Coronary artery (tissue), 2 donors: ENCODE results near the gene RPS6KA2.
"Not testable (repeated sequence)": the region's sequence is repeated elsewhere in the genome, so short reads cannot be mapped to it uniquely, and the experiment has no call there.

Experiments
- DNase-seq: peaks from one replicate; pipeline ENCODE4 v3.0.0-alpha.2; 2017; ENCODE audit warnings: low spot score
- H3K27ac ChIP-seq, 2 donors: fragments of 200-600 bp; sonication (generic); one replicate each; pipeline ENCODE4 v1.5.1; 2016 to 2019
- H3K4me3 ChIP-seq: fragments of 200-600 bp; sonication (generic); 2 replicates; pipeline ENCODE4 v1.5.1; 2016; ENCODE audit warnings: mild to moderate bottlenecking, moderate library complexity
- TF ChIP-seq, protein P1 (sequence below): fragments of 200-600 bp; sonication (generic); IDR thresholded peaks from one replicate; pipeline ENCODE4 v1.5.1; 2019; ENCODE audit warnings: antibody characterized with exemption

RPS6KA2 gene

DNA sequence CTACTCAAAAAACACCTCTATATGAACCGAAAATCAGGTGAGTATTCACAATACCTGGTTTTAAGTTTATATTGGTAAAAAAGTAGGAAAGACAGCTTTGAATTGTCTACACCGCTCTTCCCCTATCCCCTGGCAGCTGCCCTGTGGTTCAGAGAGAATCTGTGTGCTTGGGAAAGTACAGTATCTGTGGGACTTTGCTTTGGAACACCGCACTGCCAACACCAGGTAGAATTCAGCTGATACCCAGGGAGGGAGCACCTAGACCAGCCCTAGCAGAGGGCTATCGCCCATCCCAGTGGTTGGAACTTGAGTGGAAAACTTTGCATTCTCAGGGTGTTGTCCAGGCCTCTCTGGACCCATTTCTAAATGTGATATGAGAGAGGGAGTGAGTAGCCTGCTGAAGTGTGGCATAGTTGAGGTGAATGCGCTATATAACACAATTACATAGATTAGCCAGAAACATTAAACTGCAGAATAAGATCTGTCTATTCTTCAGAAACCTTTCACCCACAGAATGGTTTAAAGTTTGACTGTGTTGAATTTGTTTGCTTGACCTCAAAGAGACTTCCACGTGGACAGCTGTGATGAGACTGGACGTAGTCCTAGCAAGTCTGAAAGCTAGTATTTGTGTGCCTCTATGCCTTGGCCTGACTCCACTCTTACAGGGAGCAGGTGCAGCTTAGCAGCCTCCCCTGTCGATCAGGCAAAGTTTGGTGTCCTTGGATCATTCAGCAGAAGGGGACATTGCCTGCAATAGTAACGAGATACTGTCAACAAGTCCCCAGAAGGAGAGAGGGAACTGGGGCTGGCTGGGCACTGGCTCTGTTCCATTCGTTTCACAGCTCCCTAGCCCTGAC, 232.8 kb downstream of the RPS6KA2 start:
- TF ChIP-seq, protein P1, sequence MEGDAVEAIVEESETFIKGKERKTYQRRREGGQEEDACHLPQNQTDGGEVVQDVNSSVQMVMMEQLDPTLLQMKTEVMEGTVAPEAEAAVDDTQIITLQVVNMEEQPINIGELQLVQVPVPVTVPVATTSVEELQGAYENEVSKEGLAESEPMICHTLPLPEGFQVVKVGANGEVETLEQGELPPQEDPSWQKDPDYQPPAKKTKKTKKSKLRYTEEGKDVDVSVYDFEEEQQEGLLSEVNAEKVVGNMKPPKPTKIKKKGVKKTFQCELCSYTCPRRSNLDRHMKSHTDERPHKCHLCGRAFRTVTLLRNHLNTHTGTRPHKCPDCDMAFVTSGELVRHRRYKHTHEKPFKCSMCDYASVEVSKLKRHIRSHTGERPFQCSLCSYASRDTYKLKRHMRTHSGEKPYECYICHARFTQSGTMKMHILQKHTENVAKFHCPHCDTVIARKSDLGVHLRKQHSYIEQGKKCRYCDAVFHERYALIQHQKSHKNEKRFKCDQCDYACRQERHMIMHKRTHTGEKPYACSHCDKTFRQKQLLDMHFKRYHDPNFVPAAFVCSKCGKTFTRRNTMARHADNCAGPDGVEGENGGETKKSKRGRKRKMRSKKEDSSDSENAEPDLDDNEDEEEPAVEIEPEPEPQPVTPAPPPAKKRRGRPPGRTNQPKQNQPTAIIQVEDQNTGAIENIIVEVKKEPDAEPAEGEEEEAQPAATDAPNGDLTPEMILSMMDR, result no peak
- no peak overlapping the region for H3K4me3 ChIP-seq
- H3K27ac ChIP-seq, result no peak overlapping the region
- DNase-seq, result no peak

DNA sequence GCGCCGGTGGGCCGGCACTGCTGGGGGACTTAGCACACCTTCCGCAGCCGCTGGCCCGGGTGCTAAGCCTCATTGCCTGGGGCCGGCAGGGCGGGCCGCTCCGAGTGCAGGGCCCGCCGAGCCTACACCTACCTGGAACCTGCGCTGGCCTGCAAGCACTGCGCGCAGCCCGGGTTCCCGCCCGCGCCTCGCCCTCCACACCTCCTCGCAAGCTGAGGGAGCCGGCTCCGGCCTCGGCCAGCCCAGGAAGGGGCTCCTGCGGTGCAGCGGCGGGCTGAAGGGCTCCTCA, 233.6 kb downstream of the RPS6KA2 start:
- Histone ChIP-seq H3K27ac (no peak overlapping the region), H3K4me3 (no peak overlapping the region)
- TF ChIP-seq, protein P1, result no peak
- no peak for DNase-seq

DNA sequence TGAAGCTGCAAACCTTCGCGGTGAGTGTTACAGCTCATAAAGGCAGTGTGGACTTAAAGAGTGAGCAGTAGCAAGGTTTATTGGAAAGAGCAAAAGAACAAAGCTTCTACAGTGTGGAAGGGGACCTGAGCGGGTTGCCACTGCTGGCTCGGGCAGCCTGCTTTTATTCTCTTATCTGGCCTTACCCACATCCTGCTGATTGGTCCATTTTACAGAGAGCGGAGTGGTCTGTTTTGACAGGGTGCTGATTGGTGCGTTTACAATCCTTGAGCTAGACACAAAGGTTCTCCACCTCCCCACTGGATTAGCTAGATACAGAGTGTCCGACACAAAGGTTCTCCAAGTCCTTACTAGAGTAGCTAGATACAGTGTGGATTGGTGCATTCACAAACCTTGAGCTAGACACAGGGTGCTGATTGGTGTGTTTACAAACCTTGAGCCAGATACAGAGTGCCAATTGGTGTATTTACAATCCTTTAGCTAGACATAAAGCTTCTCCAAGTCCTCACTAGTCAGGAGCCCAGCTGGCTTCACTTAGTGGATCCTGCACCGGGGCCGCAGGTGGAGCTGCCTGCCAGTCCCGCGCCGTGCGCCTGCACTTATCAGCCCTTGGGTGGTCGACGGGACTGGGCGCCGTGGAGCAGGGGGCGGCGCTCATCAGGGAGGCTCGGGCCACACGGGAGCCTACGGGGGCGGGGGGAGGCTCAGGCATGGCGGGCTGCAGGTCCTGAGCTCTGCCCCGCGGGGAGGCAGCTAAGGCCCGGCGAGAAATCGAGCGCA, 234.1 kb downstream of the RPS6KA2 start:
- not testable (repeated sequence) for H3K27ac ChIP-seq, DNase-seq, H3K4me3 ChIP-seq

DNA sequence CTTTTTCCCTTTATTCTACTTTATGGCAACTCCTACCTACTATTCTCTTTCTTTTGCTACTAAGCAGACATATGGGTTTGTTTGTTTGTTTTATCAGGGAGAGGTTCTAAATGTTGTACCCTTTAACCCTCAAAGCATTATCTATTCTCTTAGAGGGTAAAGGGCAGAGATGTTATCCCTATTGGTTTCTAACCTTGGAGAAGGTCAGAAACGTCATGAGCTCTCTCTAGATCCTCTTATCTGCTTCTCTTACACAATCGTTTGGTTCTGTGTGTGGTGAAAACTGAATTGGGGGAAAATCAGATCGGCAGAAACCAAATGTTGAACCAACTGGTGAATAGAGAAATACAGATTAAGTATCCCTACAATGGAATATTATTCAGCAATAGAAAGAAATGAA, 237.9 kb downstream of the RPS6KA2 start:
- Histone ChIP-seq H3K27ac (no peak overlapping the region), H3K4me3 (no peak overlapping the region)
- no peak for DNase-seq
- TF ChIP-seq, protein P1, result no peak

DNA sequence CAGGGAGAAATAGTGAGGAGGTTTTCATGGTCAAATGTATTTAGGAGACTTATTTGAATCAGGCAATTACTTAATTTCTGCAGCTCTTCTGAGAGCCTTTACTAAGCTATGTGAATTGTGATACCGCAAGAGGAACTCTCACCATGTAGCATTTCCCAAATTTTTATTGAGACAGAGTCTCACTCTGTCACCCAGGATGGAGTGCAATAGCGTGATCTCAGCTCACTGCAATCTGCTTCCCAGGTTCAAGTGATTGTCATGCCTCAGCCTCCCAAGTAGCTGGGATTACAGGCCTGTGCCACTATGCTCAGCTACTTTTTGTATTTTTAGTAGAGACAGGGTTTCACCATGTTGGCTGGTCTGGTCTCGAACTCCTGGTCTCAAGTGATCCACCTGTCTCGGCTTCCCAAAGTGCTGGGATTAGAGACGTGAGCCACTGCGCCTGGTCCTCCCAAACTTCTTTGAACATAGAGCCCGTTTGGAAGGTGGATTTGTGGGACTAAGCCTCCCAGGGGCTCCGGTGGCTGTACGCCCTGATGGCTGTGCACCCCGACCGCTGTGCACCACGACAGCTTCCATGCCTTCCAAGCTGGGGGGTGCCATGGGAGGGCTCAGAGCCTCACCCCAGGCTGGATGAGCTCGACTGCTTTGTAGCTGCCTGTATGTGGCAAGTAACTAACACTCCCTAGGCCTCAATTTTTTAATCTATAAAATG, 238.6 kb downstream of the RPS6KA2 start:
- Histone ChIP-seq H3K27ac (no peak overlapping the region), H3K4me3 (no peak overlapping the region)
- TF ChIP-seq, protein P1, result no peak
- no peak for DNase-seq

DNA sequence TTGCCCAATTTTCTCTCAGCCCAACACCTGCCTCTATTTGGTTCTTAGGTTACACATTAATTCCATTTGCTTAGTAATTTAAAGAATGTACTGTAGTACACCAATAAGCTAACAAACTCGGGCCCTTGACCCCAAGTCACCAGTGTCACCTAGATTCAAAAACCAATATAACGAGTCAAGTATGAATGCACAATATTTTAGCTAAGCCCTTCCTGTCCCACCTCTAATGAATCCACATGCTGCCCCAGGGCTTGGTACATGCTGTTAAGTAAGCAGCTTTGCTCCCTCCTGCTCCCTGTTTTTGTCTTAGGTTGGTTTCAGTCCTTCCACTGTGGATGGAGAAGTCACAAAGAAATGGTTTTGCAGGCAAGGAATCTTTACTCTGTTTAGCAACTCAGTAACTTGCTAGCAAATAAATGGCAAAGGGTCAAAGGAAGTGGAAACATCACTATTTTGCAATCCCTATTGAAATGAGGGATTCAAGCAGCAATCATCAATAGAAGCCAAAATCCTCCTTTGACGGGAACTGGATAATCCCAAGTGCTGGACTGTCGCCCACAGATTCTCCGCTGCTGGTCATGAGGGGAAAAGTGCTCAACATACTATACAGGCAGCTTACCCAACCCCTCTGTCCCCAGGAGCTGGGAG, 239.3 kb downstream of the RPS6KA2 start:
- Histone ChIP-seq H3K4me3 (no peak overlapping the region), H3K27ac (no peak overlapping the region)
- DNase-seq, result no peak
- TF ChIP-seq, protein P1, result no peak

DNA sequence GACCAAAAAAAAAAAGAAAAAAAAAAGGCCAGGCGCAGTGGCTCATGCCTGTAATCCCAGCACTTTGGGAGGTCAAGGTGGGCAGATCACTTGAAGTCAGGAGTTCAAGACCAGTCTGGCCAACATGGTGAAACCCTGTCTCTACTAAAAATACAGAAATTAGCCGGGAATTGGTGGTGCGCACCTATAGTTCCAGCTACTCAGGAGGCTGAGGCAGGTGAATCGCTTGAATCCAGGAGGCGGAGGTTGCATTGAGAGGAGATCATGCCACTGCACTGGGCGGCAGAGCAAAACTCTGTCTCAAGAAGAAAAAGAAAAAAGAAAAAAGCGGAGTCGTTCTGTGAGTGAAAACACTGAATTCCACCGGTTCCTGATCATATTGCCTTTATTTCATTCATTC, 240.0 kb downstream of the RPS6KA2 start:
- H3K27ac ChIP-seq, H3K4me3 ChIP-seq, DNase-seq: not testable (repeated sequence)
